ENCODE results near the gene SLC17A8. TPM values are rescaled to one million over a fixed set of nuclear protein-coding genes. Genes with fewer than 3 reads are reported as not detected.
"Not testable (repeated sequence)": the region's sequence is repeated elsewhere in the genome, so short reads cannot be mapped to it uniquely, and the experiment has no call there.

SLC17A8 gene
- polyA plus RNA-seq, 1 donor (not counting 4 experiments of a cell fraction or from before 2014, with no cell fraction given), result not detected

DNA sequence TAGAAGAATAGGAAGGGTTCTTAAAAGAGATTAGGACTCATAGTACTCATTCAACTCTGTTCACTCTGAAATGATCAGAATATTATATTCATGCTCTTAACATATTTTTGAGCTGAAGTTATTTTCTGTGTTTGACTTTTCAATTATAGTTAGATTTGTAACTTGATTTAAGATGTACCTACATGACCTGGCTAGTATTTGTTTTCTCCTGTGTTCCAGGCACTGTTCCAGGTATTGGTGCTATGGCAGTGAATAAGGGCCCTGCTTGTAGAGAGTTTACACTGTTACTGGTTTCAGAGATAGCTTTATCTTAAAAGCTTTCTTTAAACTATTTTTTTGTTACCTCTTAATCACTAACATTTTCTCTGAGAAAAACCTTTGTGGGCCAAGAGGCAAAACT, 19.1 kb upstream of the SLC17A8 start:
- dilution Hi-C loops (cut with MboI; ENCODE audit: extremely low pct_ligation_motif_present, low sequenced_read_pairs), result no loop called here
- Histone ChIP-seq H3K27me3 (ENCODE audit: control insufficient read depth, extremely low read depth, insufficient read depth, low read length) (no peaks in the 10 kb centered on the region), H3K4me3 (ENCODE audit: control insufficient read depth in 2 of 3, extremely low read depth in 1 of 3, insufficient read depth in 2 of 3, low read depth in 1 of 3, low read length in 3 of 3) (no peak overlapping the region)

DNA sequence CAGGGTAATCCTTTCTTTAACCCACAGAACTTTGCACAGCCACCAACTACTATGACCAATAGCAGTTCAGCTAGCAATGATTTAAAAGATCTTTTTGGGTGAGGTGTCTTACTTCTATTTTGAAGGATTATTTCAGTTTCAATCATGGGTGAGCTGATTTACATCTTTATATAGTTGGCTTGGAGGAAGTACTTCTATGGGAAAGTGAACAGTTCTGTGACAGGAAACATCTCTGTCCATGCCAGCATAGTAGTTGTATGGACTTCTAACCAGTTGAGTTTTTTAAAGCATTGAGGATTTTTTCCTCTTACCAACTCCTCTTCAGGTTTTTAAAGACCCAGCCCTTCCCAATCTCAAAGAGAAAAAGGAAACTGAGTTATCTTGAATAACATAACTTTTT, 17.8 kb upstream of the SLC17A8 start:
- Histone ChIP-seq H3K27ac (ENCODE audit: control insufficient read depth, insufficient read depth, low read length) (no peak overlapping the region), H3K4me3 (ENCODE audit: control insufficient read depth in 2 of 3, extremely low read depth in 1 of 3, insufficient read depth in 2 of 3, low read depth in 1 of 3, low read length in 3 of 3) (no peak overlapping the region), H3K4me2 (ENCODE audit: control insufficient read depth, extremely low read depth, insufficient read depth, low read depth, low read length) (no peak overlapping the region), H3K9me3 (ENCODE audit: control insufficient read depth, low read depth, low read length) (no peaks in the 10 kb centered on the region), H2AFZ (ENCODE audit: control insufficient read depth, low read length) (no peak overlapping the region), H3K79me2 (ENCODE audit: control insufficient read depth, insufficient read depth, low read length) (no peaks in the 10 kb centered on the region), H3K27me3 (ENCODE audit: control insufficient read depth, extremely low read depth, insufficient read depth, low read length) (no peaks in the 10 kb centered on the region), H4K20me1 (ENCODE audit: control insufficient read depth, extremely low read depth, insufficient read depth, low read length) (no peaks in the 10 kb centered on the region), H3K9me1 (ENCODE audit: control insufficient read depth, extremely low read depth, insufficient read depth, low read length) (no peaks in the 10 kb centered on the region), H3K9ac (ENCODE audit: control insufficient read depth, extremely low read depth, insufficient read depth, low read length) (no peak overlapping the region), H3K4me1 (ENCODE audit: control insufficient read depth, extremely low read depth, insufficient read depth, low read length) (no peaks in the 10 kb centered on the region), H3K36me3 (ENCODE audit: control insufficient read depth in 2 of 2, extremely low read depth in 1 of 2, insufficient read depth in 2 of 2, low read length in 2 of 2) (peaks cover 2 to 3% of the 10 kb centered on the region in 2 experiments)
- dilution Hi-C loops (cut with MboI; ENCODE audit: extremely low pct_ligation_motif_present, low sequenced_read_pairs), result no loop called here
- DNase-seq (ENCODE audit: low read depth, low spot score), result no peak
- FAIRE-seq, result no peak
- TF ChIP-seq, protein P1, sequence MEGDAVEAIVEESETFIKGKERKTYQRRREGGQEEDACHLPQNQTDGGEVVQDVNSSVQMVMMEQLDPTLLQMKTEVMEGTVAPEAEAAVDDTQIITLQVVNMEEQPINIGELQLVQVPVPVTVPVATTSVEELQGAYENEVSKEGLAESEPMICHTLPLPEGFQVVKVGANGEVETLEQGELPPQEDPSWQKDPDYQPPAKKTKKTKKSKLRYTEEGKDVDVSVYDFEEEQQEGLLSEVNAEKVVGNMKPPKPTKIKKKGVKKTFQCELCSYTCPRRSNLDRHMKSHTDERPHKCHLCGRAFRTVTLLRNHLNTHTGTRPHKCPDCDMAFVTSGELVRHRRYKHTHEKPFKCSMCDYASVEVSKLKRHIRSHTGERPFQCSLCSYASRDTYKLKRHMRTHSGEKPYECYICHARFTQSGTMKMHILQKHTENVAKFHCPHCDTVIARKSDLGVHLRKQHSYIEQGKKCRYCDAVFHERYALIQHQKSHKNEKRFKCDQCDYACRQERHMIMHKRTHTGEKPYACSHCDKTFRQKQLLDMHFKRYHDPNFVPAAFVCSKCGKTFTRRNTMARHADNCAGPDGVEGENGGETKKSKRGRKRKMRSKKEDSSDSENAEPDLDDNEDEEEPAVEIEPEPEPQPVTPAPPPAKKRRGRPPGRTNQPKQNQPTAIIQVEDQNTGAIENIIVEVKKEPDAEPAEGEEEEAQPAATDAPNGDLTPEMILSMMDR (optimal IDR thresholded peaks at IDR 0.05 in 1 of 3, IDR thresholded peaks at IDR 0.05 in 1 of 3, conservative IDR thresholded peaks at IDR 0.05 in 1 of 3; ENCODE audit: extremely low read depth in 1 of 3, insufficient read depth in 2 of 3, low read length in 3 of 3), result no peak
- TF ChIP-seq EZH2 (IDR thresholded peaks at IDR 0.05; ENCODE audit: low read length), result no peak

More for the DNA sequence above, 19.1 kb upstream of the SLC17A8 start:
- no peak for TF ChIP-seq EZH2 (IDR thresholded peaks at IDR 0.05; ENCODE audit: low read length)
- TF ChIP-seq, protein P1 (optimal IDR thresholded peaks at IDR 0.05 in 1 of 3, IDR thresholded peaks at IDR 0.05 in 1 of 3, conservative IDR thresholded peaks at IDR 0.05 in 1 of 3; ENCODE audit: extremely low read depth in 1 of 3, insufficient read depth in 2 of 3, low read length in 3 of 3), result no peak
- no peaks in the 10 kb centered on the region for H3K9me1 ChIP-seq (ENCODE audit: control insufficient read depth, extremely low read depth, insufficient read depth, low read length)
- no peaks in the 10 kb centered on the region for H3K79me2 ChIP-seq (ENCODE audit: control insufficient read depth, insufficient read depth, low read length)
- DNase-seq (ENCODE audit: low read depth, low spot score) (no peak), FAIRE-seq (no peak)
- H3K9ac ChIP-seq (ENCODE audit: control insufficient read depth, extremely low read depth, insufficient read depth, low read length), result no peak overlapping the region
- H4K20me1 ChIP-seq (ENCODE audit: control insufficient read depth, extremely low read depth, insufficient read depth, low read length), result no peaks in the 10 kb centered on the region
- no peak overlapping the region for H3K27ac ChIP-seq (ENCODE audit: control insufficient read depth, insufficient read depth, low read length)
- H3K36me3 ChIP-seq (ENCODE audit: control insufficient read depth in 2 of 2, extremely low read depth in 1 of 2, insufficient read depth in 2 of 2, low read length in 2 of 2), result peaks cover 3 to 5% of the 10 kb centered on the region in 2 experiments
- no peaks in the 10 kb centered on the region for H3K9me3 ChIP-seq (ENCODE audit: control insufficient read depth, low read depth, low read length)
- H3K4me1 ChIP-seq (ENCODE audit: control insufficient read depth, extremely low read depth, insufficient read depth, low read length), result no peaks in the 10 kb centered on the region
- no peak overlapping the region for H2AFZ ChIP-seq (ENCODE audit: control insufficient read depth, low read length)
- no peak overlapping the region for H3K4me2 ChIP-seq (ENCODE audit: control insufficient read depth, extremely low read depth, insufficient read depth, low read depth, low read length)

DNA sequence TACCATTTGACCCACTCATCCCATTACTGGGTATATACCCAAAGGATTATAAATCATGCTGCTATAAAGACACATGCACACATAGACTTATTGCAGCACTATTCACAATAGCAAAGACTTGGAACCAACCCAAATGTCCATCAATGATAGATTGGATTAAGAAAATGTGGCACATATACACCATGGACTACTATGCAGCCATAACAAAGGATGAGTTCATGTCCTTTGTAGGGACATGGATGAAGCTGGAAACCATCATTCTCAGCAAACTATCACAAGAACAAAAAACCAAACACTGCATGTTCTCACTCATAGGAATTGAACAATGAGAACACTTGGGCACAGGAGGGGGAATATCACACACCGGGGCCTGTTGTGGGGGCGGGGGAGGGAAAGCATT, 14.0 kb upstream of the SLC17A8 start:
- DNase-seq (ENCODE audit: low read depth, low spot score); H2AFZ ChIP-seq (ENCODE audit: control insufficient read depth, low read length); H3K36me3 ChIP-seq (ENCODE audit: control insufficient read depth in 2 of 2, extremely low read depth in 1 of 2, insufficient read depth in 2 of 2, low read length in 2 of 2); H3K27me3 ChIP-seq (ENCODE audit: control insufficient read depth, extremely low read depth, insufficient read depth, low read length); H3K4me2 ChIP-seq (ENCODE audit: control insufficient read depth, extremely low read depth, insufficient read depth, low read depth, low read length); FAIRE-seq; dilution Hi-C loops (cut with MboI; ENCODE audit: extremely low pct_ligation_motif_present, low sequenced_read_pairs); H3K4me1 ChIP-seq (ENCODE audit: control insufficient read depth, extremely low read depth, insufficient read depth, low read length); H3K79me2 ChIP-seq (ENCODE audit: control insufficient read depth, insufficient read depth, low read length); H3K27ac ChIP-seq (ENCODE audit: control insufficient read depth, insufficient read depth, low read length); H3K4me3 ChIP-seq (ENCODE audit: control insufficient read depth in 2 of 3, extremely low read depth in 1 of 3, insufficient read depth in 2 of 3, low read depth in 1 of 3, low read length in 3 of 3); H4K20me1 ChIP-seq (ENCODE audit: control insufficient read depth, extremely low read depth, insufficient read depth, low read length); H3K9me3 ChIP-seq (ENCODE audit: control insufficient read depth, low read depth, low read length); H3K9me1 ChIP-seq (ENCODE audit: control insufficient read depth, extremely low read depth, insufficient read depth, low read length); H3K9ac ChIP-seq (ENCODE audit: control insufficient read depth, extremely low read depth, insufficient read depth, low read length): not testable (repeated sequence)

DNA sequence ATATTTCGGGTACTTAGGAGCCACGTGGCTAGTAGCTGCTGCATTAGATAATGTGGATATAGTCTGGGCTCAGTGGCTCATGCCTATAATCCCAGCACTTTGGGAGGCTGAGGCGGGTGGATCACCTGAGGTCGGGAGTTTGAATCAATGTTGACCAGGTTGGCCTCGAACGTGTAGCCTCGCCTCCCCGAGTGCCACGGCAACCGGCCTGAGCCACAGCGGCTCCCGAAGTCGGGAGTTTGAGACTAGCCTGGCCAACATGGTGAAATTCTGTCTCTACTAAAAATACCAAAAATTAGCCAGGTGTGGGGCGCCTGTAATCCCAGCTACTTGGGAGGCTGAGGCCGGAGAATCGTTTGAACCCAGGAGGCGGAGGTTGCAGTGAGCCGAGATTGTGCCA, 12.5 kb upstream of the SLC17A8 start:
- H2AFZ ChIP-seq (ENCODE audit: control insufficient read depth, low read length); H3K4me1 ChIP-seq (ENCODE audit: control insufficient read depth, extremely low read depth, insufficient read depth, low read length); H3K79me2 ChIP-seq (ENCODE audit: control insufficient read depth, insufficient read depth, low read length); H3K4me3 ChIP-seq (ENCODE audit: control insufficient read depth in 2 of 3, extremely low read depth in 1 of 3, insufficient read depth in 2 of 3, low read depth in 1 of 3, low read length in 3 of 3); H3K9me3 ChIP-seq (ENCODE audit: control insufficient read depth, low read depth, low read length); H3K4me2 ChIP-seq (ENCODE audit: control insufficient read depth, extremely low read depth, insufficient read depth, low read depth, low read length); FAIRE-seq; dilution Hi-C loops (cut with MboI; ENCODE audit: extremely low pct_ligation_motif_present, low sequenced_read_pairs); H3K9ac ChIP-seq (ENCODE audit: control insufficient read depth, extremely low read depth, insufficient read depth, low read length); H3K27ac ChIP-seq (ENCODE audit: control insufficient read depth, insufficient read depth, low read length); H3K9me1 ChIP-seq (ENCODE audit: control insufficient read depth, extremely low read depth, insufficient read depth, low read length); H4K20me1 ChIP-seq (ENCODE audit: control insufficient read depth, extremely low read depth, insufficient read depth, low read length); DNase-seq (ENCODE audit: low read depth, low spot score); H3K36me3 ChIP-seq (ENCODE audit: control insufficient read depth in 2 of 2, extremely low read depth in 1 of 2, insufficient read depth in 2 of 2, low read length in 2 of 2); H3K27me3 ChIP-seq (ENCODE audit: control insufficient read depth, extremely low read depth, insufficient read depth, low read length): not testable (repeated sequence)

Data from keratinocyte (primary cell).